Right ventricle myocardium inferior (tissue), 1 donor: ENCODE results near the gene CRIP2. TPM values are rescaled to one million over a fixed set of nuclear protein-coding genes. Genes with fewer than 3 reads are reported as not detected.

Source experiments
- ATAC-seq: fragments of 200-7000 bp; cut with Tn5 transposase; one replicate; pipeline ENCODE4 v1.9.1; 2020; ENCODE audit warnings: mild to moderate bottlenecking, moderate library complexity
- DNase-seq: peaks from one replicate; pipeline ENCODE4 v3.0.0; 2021; ENCODE audit errors: missing footprints
- intact Hi-C: fragments of 100-400 bp; cut with DNase I; formaldehyde crosslinking; loops from one replicate; pipeline ENCODE4 v1.11.0; 2022
- total RNA-seq: library from RNA; stranded (reverse); fragmentation: NEBNext Ultra II Directional; extraction: Animal tissue kit (Norgen Biotek cat#: 25700); gene quantifications from one replicate; pipeline ENCODE4 v1.2.1, GENCODE V29; 2021
- donor health status: DM: no; HTN: yes; CAD: no; lungs with severe emphysema.

CRIP2 gene
- total RNA-seq, 1 donor from 2014 or later, result 1,081 TPM

GRCh38 chr14:105471823-105472485 is 2.7 kb upstream of the CRIP2 start:
- DNase-seq, result no peak
- ATAC-seq, result peak; percentile 17
- intact Hi-C loops, result loop anchor here (10.0 kb wide), 2 partner anchors 377 to 747 kb away; partner anchors contain the start of gene ADSS1

GRCh38 chr14:105472486-105472991 is 2.1 kb upstream of the CRIP2 start:
- intact Hi-C loops, result loop anchor here (10.0 kb wide), 2 partner anchors 378 to 748 kb away; partner anchors contain the start of gene ADSS1
- ATAC-seq (peak; percentile 33), DNase-seq (peak; percentile 88)

- intact Hi-C loops, result loop anchor here (10.0 kb wide), 2 partner anchors 378 to 748 kb away; partner anchors contain the start of gene ADSS1
- ATAC-seq, result no peak
- DNase-seq, result no peak
These were observed 1.5 kb upstream of the CRIP2 start for GRCh38 chr14:105473033-105473676.

DNA sequence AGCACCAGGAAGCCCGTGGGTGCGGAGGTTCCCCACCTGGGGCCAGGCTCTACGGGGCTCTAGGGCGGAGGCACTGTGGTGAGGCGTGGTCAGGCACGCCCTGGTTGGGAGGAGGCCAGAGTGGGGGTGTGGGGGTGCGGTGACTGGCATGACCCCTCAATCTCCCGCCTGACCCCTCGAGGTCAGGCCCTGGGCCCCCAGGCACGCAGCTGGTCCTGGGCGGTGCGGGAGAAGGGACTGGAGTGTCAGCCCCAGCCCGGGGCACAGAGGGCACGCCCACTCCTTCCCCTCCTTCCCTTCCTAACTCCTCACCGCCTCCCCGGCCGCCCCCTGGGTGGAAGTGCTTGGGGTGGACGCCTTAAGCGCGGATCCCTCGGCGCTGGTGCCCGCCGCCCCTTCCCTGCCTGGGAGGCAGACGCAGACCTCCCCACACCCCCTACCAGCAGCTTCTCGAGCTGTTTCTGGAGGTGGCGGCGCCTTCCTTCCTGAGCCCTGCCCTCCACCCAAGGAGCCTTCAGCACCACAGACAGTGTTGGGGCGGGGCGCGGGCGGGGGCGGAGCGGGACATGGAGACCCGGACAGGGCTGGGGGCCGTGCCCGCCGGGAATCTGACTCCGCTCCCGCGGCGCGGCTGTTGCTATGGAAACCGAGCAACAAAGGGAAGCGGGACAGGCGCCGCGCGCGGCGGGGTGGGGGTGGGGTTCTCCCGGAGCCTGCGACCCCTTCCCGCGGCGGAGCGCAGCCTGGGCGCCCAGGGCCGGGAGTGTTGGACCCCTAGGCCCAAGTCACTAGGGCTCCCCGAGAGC is 741 bp upstream of the CRIP2 start:
- ATAC-seq (peak; percentile 40), DNase-seq (peak; percentile 97)
- intact Hi-C loops, result loop anchor here (2.0 to 10.0 kb wide), 4 partner anchors 17 to 749 kb away; partner anchors contain the start of genes ADSS1 and TEDC1

DNA sequence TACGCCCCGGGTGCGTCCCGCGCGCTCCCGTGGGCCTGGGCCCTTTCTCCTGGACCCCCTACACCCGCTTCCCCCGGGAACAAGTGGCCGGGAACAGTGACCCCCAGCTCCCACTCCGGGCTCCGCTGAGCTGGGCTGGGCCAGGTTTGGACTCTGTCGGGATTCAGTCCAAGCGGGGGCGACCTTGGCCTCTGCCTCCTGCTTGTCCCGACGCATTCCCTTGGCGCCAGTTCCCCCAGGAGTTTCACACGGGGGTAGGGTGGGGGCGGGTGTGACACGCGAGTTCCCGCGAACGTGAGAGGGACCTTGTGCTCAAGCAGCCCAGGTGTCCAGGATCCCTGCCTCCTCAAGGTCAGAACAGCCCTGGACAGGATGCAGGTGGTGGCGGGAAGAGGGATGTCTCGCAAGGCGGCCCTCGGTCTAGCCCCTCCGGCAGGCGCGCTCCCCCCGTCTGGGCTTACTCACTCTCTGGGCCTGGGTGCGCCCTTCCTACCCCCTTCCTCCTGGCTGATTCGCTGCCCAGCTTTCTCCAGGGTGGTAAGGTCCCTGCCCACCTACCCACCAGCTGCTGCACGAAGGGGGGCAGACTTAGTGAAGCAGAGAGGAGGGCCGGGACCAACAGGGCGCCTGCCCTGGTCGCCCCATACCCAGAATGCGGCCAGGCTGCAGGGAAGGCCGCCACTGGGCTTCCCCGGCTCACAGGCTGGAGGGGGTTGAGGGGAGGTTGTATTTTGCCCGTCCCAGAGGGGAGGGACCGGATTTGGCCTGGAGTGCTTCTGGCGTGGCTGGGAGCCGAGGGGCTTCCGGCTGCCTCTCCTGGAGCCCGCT is 862 bp downstream of the CRIP2 start:
- intact Hi-C loops, result loop anchor here (2.0 to 10.0 kb wide), 4 partner anchors 15 to 751 kb away; partner anchors contain the start of genes ADSS1 and TEDC1
- ATAC-seq (no peak), DNase-seq (no peak)

DNA sequence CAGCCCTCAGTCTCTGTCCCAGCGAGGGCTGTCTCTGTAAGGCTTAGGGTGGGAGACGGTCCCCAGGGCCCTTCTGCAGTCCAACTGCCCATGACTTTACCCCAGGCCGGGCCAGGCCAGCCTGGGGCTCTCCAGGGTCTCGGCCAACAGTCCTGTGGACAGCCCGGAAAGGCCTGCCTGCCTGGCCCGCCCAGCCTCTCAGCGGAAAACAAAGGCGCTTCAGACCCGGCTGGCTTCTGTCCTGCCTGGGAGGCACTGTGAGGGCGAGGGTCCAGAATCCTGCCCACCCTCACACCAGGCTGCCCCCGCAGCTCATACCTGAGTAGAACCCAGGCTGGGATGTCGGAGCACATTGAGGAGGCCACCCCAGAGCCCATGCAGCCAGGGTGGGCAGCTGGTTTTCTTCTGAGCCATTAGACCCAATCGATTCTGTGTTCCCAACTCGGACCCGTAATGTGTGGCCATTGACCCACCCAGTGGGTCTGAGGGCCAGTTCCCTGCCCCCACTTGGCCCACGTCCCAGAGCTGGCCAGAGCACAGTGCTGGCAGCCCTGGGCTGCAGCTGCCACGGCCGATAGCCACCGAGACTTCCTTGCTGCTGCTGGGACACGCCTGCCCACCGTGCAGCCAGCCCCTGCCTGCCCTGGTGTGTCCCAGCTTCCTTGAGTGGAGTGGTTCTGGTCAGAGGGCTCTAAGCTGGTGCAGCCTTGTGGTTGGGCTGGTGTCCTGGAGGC is 1.6 kb downstream of the CRIP2 start:
- intact Hi-C loops, result loop anchor here (10.0 kb wide), 2 partner anchors 381 to 751 kb away; partner anchors contain the start of gene ADSS1
- DNase-seq (no peak), ATAC-seq (no peak)

GRCh38 chr14:105476831-105477659 is 2.4 kb downstream of the CRIP2 start:
- no peak for ATAC-seq
- DNase-seq, result no peak
- intact Hi-C loops, result loop anchor here (10.0 kb wide), 2 partner anchors 382 to 752 kb away; partner anchors contain the start of gene ADSS1

- no peak for DNase-seq
- ATAC-seq, result no peak
- intact Hi-C loops, result loop anchor here (10.0 kb wide), 2 partner anchors 383 to 753 kb away; partner anchors contain the start of gene ADSS1
These were observed 3.2 kb downstream of the CRIP2 start for GRCh38 chr14:105477660-105478397.

- DNase-seq (no peak), ATAC-seq (no peak)
- intact Hi-C loops, result loop anchor here (10.0 kb wide), 2 partner anchors 384 to 754 kb away; partner anchors contain the start of gene ADSS1
These were observed 4.0 kb downstream of the CRIP2 start for GRCh38 chr14:105478398-105479251.

GRCh38 chr14:105479431-105480158 is 5.0 kb downstream of the CRIP2 start:
- DNase-seq (no peak), ATAC-seq (no peak)
- intact Hi-C loops, result loop anchor here (10.0 kb wide), 2 partner anchors 385 to 755 kb away; partner anchors contain the start of gene ADSS1

- intact Hi-C loops, result no loop called here
- ATAC-seq (no peak), DNase-seq (no peak)
These were observed 5.7 kb downstream of the CRIP2 start for GRCh38 chr14:105480199-105480746.

- DNase-seq (peak; percentile 95), ATAC-seq (peak; percentile 76)
- intact Hi-C loops, result no loop called here
These were observed 6.5 kb downstream of the CRIP2 start for GRCh38 chr14:105480807-105481801.
